Forelimb muscle (tissue), 1 donor: ENCODE results near the gene ITGB8. TPM values are rescaled to one million over a fixed set of nuclear protein-coding genes. Genes with fewer than 3 reads are reported as not detected.

Source experiments
- DNase-seq: peaks from one replicate; pipeline ENCODE4 v3.0.0-alpha.2; 2013; ENCODE audit warnings: low read depth
- polyA plus RNA-seq: library from polyadenylated mRNA; unstranded; fragments of 120-200 nt; gene quantifications from one replicate; pipeline ENCODE4 v1.2.1, GENCODE V29; 2013; ENCODE audit not compliant: insufficient read length

The ITGB8 gene
- polyA plus RNA-seq, 1 donor, result 3.9 TPM

- no peak for DNase-seq
Measured at GRCh38 chr7:20417675-20418382, 87.1 kb downstream of the ITGB8 start.

- peak; percentile 50 for DNase-seq
Measured at GRCh38 chr7:20424500-20424899, 93.8 kb downstream of the ITGB8 start.

- DNase-seq, result no peak
Measured at GRCh38 chr7:20430664-20431063, 100.0 kb downstream of the ITGB8 start.

GRCh38 chr7:20431146-20431545 lies 100.4 kb downstream of the ITGB8 start:
- no peak for DNase-seq

GRCh38 chr7:20432071-20432470 lies 101.4 kb downstream of the ITGB8 start:
- DNase-seq, result no peak

- no peak for DNase-seq
Measured at GRCh38 chr7:20435305-20435704, 104.6 kb downstream of the ITGB8 start.

GRCh38 chr7:20438248-20438647 lies 107.5 kb downstream of the ITGB8 start:
- DNase-seq, result no peak

- no peak for DNase-seq
Measured at GRCh38 chr7:20438694-20439376, 108.1 kb downstream of the ITGB8 start.

- DNase-seq, result no peak
Measured at GRCh38 chr7:20439416-20440185, 108.9 kb downstream of the ITGB8 start.

GRCh38 chr7:20440472-20441105 lies 109.9 kb downstream of the ITGB8 start:
- no peak for DNase-seq

- DNase-seq, result no peak
Measured at GRCh38 chr7:20441346-20441745, 110.6 kb downstream of the ITGB8 start.

- DNase-seq, result no peak
Measured at GRCh38 chr7:20441991-20442441, 111.3 kb downstream of the ITGB8 start.

GRCh38 chr7:20442951-20443350 lies 112.3 kb downstream of the ITGB8 start:
- no peak for DNase-seq

GRCh38 chr7:20444030-20444800 lies 113.5 kb downstream of the ITGB8 start:
- DNase-seq, result no peak

- no peak for DNase-seq
Measured at GRCh38 chr7:20447021-20447650, 116.4 kb downstream of the ITGB8 start.

GRCh38 chr7:20449176-20449575 lies 118.5 kb downstream of the ITGB8 start:
- no peak for DNase-seq

GRCh38 chr7:20450536-20450935 lies 119.8 kb downstream of the ITGB8 start:
- DNase-seq, result no peak

- DNase-seq, result no peak
Measured at GRCh38 chr7:20454202-20454601, 123.5 kb downstream of the ITGB8 start.

- no peak for DNase-seq
Measured at GRCh38 chr7:20456701-20457100, 126.0 kb downstream of the ITGB8 start.

- DNase-seq, result no peak
Measured at GRCh38 chr7:20458521-20458920, 127.8 kb downstream of the ITGB8 start.

GRCh38 chr7:20459419-20459818 lies 128.7 kb downstream of the ITGB8 start:
- no peak for DNase-seq
